HG02759 (cell line): Measurements from ENCODE around the gene RNF214.
"Not testable (repeated sequence)": the region's sequence is repeated elsewhere in the genome, so short reads cannot be mapped to it uniquely, and the experiment has no call there.

ENCODE experiments used
- ATAC-seq: cut with Tn5 transposase; IDR thresholded peaks from one replicate; pipeline ENCODE4 v1.9.1; 2021; ENCODE audit warnings: mild to moderate bottlenecking, moderate library complexity; ENCODE audit not compliant: unreplicated experiment

The RNF214 gene

DNA sequence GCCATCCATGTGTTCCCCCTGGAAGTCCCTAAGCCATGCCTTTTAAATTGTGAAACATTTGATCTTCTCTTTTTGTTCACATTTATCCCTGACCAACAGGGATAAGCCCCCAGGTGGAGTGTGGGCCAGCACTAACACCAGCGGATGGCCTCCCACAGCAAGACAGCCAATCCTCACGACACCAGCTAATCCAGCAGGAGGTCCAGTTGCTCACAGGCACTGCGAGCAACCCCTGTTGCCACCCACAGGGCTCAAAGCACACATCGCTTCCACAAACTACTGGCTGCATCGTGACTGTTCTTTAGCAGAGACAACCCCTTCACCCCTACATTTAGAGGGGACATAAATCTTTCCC is 2.6 kb upstream of the RNF214 start:
- ATAC-seq, result no peak

DNA sequence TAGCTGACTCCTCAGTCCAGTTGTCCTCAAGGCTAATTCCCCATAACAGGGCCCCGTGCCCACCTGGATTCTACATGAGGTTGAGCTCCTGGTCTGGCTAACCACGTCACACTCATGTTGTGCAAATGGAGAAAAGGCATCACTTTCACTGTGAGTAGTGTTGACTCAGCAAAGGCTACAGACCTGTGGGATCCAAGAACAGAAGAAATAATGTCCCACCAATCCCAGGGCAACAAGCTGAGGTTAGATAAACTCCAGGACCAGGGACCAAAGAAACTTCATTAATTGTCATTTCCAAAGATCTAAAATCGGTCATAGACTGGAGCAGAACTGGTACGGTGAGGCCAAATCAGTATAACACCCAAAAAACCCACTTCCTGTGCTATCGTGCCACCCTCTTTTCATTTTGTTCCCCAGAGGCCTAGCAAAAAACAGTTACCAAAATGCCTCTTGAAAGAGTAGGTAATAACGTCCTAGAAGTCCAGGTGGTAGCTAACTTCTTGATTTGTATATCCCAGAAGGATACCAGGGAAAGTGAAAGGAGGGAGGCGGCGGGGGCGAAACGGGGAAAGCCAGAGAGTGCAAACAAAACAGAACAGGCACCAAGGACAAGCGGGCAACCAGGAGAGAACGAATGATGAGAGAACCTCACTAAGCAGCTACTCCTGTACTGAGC is 2.0 kb upstream of the RNF214 start:
- peak; percentile 22 for ATAC-seq

DNA sequence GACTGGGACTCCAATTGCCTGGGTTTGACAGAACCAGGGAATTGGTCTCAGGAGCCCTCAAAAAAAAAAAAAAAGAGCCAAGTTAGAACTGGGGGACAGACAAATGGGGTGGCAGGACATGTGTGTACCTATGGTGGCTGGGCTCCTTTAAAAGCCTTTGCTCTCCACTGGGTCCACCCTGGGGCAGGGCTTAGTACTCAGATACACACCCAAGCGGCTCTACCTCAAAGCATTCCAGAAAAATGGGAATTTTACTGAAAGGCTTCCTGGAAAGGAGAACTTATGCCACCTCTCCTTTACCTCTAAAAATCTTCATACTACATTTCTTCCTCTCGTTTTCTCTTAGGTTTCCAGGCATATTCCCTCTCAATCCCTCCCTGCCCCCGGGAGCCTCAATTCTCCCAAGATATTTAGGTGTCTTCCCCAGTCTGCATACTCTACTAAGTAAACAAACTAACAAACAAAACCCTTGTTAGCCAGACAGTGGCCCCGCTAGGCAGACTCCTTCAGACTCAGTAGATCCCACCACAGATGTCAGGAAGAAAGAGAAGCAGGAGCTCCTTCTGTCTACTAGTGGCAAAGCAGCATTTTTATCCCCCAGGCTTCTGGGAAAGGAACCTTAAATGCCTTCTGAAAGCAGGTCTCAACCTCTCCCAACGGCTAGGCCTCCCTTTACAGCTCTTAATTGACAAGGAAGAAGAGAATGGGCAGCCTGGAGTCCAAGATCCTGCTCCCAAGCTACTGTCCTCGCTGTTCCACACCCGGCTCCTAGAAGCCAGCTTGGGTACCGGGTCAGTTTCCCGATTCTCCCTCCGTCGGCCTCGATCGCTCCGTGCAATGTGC is 1.3 kb upstream of the RNF214 start:
- ATAC-seq, result no peak

DNA sequence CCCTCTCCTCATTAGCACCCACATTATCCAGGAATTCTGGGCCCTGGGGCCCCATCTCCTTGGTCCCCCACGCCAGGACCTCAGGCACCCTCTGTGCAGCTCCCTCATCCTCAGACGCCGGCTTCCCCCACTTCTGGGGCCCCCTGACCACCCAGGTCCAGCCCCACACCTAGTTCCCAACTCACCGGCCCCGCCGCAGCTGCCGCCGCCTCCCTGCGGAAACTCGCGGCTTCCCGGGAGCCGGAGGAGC is 704 bp upstream of the RNF214 start, which contains the start of gene PCSK7:
TSS of gene PCSK7 (minus strand) at position 232 of the 250 bp plus-strand sequence. CDS start 2,229 bp downstream, outside the sequence.
- no peak for ATAC-seq

DNA sequence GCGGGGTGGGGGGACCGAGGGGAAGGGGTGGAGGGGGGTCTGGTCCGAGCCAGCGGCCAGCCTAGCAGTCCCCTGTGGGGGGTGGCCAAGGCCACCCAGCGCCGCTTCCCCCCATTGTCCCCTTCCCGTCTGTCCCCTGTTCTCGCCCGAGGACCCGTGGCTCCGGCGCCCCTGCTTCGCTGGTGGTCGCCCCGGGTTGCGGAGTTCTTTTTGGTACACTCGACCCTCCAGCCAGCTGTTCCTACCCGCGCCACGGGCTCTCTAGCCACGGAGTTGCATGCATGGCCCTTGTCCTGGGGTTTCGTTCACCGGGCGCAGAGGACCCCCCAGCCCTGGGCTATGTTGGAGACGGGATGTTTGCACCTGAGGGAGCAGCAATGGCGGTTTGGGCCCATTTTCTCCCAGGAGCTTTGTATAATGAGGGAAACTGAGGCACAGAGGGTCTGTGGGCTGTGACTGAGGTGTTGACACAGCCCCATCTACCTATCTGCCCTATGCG is 489 bp downstream of the RNF214 start:
- no peak for ATAC-seq

DNA sequence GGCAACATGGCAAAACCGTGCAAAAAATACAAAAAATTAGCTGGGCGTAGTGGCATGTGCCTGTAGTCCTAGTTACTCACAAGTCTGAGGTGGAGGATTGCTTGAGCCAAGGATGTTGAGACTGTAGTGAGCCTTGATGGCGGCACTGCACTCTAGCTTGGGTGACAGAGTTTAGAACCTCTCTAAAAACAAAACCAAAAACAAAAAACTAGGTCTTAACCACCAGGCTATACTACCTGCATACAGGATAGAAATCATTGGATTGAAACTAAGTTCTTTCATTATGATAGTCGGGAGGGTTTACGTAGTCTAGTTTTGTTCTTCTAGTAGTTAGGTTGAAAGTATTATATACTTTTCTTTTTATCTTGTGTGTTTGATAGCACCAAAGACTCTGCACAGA is 5.8 kb downstream of the RNF214 start:
- no peak for ATAC-seq

DNA sequence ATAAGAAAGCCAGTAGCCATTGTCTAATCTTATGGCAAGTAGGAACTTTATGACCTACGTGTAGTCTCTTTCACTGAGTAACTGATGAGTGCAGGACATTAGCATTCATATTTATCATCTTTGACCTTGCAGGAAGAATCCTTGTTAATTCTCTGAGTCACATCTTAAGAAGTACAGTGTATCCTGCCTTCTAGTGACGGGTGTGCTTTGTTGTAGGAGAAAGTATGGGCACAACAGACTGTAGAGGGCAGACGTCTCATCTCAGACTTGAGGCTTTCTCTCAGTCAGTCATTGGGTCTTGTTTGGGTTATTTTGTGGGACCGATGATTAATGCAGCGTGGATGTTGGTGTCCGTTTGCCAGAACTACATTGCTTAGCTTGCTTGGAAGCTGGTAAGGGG is 6.8 kb downstream of the RNF214 start:
- no peak for ATAC-seq

DNA sequence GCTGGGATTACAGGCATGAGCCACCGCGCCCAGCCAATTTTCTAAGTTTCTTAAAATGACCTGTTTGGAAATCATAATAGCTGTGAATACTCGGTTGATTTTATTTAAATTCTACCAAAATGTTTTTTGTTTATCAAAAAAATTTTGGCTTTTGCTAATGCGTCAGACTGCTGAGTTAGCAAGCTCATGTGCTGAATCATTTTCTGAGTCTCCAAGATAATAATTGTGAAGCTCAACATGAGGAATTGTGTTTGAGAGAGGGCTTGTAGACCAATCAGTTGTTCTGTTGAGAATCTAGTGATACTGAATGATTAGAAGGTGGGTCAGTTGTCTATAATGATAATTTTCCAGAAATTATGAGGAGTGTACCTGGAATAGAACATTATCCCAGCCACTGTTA is 15.9 kb downstream of the RNF214 start:
- no peak for ATAC-seq

DNA sequence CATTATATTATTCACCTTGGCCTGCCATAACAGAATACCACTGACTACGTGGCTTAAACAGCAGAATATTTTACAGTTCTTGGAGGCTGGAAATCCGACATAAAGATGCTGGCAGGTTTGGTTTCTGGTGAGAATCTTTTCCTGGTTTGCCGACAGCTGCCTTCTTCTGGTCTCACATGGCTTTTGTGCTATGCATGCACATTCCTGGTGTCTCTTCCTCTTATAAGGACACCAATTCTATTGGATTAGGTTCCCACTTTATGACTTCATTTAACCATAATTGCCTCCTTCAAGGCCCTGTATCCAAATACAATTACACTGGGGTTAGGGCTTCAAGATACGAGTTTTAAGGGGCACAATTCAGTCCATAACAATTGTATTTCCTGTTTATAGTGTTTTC is 17.1 kb downstream of the RNF214 start:
- ATAC-seq, result no peak

DNA sequence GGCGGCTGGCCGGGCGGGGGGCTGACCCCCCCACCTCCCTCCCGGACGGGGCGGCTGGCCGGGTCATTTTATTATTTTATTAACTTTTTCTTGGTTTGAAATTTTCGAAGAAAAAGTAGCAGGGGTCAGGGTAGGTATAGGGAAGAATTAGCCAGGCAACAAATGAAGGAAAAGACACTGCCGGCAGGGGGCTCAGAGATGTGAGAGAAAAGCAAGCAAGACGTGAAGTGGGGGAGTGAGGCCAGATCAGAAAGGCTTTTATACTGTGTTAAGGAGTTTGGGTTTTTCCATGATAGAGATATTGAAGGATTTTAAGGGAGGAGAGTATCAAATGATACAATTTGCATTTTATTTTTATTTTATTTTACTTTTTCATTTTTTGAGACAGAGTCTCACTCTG is 19.0 kb downstream of the RNF214 start:
- no peak for ATAC-seq

DNA sequence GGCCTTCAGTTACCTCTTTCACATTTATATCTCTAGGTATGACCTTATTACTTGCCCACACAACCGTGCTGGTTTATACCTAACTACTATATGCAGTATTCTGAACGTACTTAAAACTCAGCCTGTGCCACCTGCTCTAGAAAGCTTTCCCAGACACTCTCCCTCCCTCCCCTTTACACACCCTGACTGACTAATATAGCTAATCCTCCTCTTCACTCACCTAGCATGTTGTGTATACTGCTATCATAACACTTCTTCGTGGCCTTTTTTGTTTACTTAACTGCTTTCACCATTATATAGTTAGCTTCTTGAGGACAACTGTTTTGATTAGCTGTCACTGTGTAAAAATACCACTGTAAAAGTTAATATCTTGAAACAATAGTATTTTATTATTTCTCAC is 23.5 kb downstream of the RNF214 start:
- no peak for ATAC-seq

DNA sequence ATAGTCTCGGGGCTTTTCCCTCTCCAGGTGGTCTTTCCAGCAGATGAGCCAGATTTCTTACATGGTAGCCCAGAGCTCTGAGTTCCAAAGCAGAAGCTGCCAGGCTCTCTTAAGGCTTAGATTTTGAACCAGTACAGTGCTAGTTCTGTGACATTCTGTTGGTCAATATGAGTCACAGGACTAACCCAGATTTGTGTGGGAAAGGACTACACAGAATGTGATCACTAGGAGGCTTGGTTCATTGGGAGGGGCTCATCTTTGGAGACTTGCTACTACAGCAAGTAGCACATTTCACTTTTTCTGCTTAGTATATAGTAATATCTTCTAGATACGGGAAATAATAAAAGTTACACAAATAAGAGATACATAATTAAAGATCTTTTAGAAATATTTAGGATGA is 24.1 kb downstream of the RNF214 start:
- ATAC-seq, result no peak

DNA sequence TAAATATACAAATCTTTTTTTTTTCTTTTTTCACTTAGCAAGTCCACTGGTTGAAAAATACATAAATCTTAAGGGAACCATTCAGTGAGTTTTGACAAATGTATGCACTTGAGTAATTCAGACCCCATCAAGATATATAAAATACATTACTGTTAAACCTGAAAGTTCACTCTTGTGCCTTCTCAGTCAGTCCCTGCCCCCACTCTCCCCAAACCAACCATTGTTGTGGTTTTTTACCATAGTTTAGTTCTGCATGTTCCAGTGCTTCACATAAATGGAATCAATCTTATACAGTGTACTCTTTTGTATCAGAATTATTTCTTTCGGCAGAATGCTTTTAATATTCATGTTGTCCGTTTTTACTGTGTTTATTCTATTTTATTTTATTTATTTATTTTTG is 26.1 kb downstream of the RNF214 start:
- no peak for ATAC-seq

DNA sequence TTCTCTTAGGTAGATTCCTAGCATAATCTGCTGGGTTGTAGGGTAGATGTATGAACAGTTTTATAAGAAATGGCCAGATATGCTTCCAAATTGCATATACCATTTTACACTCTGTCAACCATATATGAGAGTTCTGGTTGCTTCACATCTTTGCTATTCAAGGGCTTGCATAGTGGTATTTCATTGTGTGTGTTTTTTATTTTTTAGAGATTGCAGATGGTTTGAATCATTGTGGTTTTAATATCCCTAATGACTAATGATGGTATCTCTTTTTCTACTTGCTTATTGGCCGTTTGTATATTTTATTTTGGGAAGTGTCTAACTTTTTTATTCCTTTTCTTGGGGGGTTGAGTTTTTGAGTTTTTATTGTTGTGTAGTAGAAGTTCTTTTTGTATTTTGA is 26.9 kb downstream of the RNF214 start:
- ATAC-seq, result no peak

DNA sequence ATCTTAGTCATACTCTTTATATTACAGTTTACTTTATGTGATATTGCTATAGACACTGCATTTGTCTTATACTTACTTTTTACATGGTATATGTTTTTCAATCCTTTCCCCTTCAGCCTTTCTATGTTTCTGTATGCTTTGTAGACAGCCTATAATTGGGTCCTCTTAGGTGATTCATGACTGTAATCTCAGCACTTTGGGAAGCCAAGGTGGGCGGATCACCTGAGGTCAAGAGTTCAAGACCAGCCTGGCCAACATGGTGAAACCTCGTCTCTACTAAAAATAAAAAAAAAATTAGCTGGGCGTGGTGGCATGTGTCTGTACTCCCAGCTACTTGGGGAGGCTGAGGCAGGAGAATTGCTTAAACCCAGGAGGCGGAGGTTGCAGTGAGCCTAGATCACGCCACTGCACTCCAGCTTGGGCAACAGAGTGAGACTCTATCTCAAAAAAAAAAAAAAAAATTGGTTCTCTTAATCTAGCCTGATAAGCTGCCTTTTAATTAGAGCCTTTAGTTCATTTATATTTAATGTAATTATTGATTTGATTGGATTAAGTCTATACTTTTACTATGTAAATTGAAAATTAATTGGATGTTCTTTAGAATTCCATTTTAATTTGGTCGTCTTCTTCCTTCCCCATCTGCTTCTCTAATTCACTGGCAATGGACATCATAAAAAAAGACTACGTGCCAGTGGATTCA is 32.3 kb downstream of the RNF214 start:
- not testable (repeated sequence) for ATAC-seq

DNA sequence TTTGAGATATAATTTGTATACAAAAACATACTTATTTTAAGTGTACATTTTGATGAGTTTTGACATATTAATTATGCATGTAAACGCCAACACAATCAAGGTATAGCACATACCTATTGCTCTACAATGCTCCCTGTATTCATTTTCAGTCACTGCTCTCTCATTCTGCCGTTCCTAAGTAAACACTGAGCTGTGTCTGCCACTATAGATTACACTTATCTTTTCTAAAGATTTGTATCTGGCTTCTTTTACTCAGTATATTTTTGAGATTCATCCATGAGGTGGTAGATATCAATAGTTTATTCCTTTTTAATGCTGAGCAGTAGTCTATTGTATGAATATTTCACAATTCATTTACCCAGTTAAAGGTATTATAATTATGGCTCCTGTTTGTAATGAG is 33.3 kb downstream of the RNF214 start:
- ATAC-seq, result no peak

DNA sequence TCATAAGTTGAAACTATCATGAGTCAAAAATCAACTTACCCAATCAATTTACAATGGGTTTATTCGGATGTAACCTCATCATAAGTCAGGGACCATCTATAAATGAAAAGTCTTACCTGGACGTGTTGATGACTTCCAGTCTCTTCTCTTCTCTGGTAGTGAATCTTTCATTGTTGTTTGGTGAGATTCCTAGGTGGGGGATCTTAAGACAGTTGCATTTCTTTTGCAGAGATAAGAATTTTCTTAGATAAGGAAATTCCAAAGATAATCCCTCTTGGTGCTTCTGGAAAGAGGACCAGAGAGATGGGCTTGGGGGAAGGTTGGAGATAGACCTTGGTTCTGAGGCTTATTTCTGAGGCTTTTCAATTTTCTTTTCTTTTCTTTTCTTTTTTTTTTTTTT is 37.4 kb downstream of the RNF214 start:
- no peak for ATAC-seq

DNA sequence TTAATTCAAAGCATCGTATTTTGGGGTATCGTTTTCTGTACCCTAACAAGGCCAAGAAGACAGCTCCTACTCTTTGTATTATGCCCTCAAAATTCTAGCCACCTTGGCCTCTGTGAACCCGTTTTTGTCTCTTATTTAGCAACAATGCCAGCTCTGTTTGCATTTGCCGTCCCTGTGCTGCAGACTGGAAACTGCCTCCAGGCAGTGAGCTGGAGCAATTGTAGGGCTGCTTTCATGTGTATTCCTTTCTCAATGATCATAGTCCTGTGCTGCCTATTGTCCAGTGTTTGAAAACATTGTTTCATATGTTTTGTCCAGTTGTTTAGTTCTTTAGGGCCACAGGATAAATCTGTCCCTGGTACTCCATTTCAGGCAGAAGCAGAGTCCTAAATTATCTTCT is 38.7 kb downstream of the RNF214 start:
- no peak for ATAC-seq

DNA sequence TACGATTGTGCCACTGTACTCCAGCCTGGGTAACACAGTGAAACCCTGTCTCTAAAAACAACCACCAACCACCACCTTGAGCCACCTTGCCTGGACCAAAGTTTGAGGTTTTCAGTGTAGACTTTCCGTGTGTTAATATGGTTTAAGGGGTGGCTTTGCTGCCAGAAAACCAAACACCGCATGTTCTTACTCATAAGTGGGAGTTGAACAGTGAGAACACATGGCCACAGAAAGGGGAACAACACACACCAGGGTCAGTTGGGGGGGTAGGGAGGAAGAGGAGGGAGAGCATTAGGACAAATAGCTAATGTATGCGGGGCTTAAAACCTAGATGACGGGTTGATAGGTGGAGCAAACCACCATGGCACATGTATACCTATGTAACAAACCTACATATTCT is 39.7 kb downstream of the RNF214 start:
- ATAC-seq, result not testable (repeated sequence)

DNA sequence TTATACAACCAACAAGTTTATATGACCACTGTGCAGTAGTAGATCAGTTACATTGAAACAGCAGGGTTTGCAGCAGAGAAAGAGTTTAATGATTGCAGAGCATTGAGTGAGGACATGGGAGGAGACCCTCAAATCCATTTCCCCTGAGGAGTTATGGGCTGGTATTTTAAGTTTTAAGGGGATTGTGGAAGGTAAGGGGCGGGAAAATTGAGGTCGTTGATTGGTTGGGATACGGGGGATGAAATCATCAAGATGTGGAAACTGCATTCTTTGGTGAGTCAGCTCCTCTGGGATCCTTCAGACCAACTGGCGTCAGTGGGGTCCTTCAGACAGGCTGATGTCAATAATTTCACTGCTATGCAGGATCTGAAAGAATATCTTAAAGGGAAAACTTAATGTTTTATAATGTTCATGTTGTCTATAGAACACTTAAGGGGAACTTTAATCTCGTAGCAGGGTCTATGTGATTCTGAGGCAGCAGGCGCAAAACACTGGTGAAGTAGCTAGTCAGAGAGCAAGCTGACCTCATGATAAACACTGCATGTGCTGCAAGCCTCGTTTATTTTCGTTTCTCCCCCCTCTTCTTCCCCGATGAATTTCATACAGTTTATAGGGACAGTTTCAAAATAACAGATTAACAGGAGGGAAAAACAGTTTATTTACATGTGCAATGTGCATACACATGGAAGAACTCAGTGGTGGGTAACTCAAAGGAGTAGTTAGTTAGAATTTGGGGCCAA is 41.2 kb downstream of the RNF214 start:
- ATAC-seq, result no peak

DNA sequence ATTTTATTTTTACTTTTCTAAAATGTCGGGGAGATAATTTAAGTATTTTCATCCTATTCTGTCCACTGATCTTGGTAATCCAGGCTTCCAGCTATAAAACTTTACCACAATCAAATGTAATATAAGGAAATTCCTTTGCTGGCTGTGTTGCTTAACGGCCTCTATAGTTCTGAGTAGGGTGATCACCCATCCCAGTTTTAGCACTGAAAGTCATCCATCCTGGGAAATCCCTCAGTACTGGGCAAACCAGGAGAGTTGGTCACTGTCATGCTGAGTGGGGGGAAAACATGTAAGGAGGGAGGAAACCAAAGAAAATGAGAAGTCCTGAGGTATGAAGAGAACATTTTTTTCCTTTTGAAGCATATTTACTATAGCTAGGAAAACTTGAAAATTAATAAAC is 45.9 kb downstream of the RNF214 start:
- no peak for ATAC-seq
